ENCODE measurements around the gene STYXL2.

STYXL2 gene

GRCh38 chr1:167093846-167094516 lies at the start of gene STYXL2:
STYXL2 (plus strand) TSS chr1:167094075; CDS start chr1:167094850, 775 bp downstream.
- no peak for DNase-seq

- DNase-seq, result no peak
Observed at GRCh38 chr1:167051907-167052306, 42.0 kb upstream of the STYXL2 start.

DNA sequence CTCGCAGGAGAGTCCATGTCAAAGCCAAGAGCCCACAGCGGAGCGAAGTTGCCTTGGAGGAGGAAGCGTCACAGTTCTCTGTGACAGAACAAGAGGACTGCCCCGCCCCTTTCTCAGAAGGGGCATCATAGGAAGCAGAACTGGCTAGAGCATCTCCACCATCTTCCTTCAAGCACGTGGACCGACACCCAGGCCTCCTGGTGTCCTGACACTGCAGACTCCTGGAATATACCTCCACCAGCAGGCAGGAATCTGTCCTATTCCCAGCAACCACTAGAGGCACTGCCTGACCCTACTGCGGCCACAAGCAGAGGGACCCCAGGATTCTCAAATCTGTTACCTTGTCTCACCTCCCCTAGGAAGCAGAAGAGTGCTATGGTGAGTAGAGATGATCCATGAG lies 41.5 kb upstream of the STYXL2 start:
- peak; percentile 68 for DNase-seq

DNA sequence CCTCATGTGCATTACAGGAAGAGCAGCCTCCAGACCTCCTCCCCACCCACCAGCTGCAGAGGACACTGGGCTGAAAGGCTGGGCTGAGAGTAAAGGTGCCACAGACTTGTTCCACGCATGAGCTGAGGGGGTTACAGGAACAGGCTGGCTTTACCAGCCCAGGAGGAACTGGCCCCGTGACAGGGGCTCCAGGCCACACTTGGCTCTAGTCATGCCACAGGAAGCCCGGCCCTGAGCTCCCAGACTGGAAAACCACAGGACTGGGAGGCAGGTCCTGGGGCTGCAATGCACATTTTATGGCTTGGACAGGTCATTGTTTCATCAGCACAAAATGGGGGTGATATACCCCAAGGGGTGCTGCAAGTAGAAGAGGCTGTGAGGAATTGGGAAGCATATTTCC lies 39.3 kb upstream of the STYXL2 start:
- DNase-seq, result no peak

DNA sequence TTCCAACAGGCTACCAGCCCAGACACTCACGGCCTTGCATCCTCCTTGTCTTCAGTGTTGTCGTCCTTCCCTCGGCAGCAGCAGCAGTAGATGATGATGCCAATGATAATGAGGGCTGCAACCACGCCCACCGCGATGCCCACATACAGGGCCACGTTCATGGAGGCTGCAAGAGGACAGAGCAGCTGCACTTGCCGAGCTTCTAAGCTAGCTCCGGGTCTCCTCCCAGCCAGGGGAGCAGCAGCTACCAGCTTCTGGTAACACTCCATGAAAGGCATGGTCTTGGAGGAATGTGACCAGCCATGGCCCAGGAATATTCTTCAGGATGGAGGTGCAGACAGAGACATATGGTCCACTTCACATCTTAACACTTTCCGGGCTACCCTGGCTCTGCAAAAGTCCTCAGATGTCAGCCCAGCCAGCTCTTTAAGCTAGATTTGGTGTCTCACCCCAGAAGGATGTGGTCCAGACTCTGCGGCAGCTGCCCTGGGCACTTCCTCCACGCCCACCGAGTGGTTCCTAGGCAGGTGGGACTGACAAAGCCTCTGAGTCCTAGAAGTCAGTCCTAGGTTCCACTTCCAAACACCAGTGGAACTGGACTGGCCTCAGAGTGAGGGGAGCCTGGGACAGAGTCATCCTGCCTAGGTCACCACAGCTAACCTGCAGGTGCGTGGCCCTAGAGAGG lies 38.8 kb upstream of the STYXL2 start:
- no peak for DNase-seq

DNA sequence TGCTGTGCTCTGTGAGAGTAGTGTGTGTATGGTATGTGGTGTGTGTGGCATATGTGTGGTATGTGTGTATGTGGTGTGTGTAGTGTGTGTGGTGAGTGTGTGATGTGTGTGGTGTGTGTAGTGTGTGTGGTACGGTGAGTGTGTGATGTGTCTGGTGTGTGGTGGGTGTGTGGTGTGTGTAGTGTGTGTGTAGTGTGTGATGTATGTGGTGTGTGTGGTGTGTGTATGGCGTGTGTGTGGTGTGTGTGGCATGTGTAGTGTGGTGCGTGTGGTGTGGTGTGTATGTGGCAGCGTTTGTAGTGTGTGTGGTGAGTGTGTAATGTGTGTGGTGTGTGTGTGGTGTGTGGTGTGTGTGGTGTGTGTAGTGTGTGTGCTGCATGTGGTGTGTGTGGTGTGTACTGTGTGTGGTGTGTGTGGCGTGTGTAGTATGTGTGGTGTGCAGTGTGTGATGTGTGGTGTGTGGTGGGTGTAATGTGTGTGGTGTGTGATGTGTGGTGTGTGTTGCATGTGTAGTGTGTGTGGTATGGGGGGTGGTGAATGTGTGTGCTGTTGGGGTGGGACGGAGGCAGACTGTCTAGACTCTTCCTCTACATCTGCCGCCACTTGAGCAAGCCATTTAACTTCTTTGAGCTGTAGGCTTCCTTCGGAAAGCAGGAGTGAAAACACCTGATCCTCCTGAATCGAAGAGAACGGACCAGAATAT lies 37.2 kb upstream of the STYXL2 start:
- peak; percentile 82 for DNase-seq

GRCh38 chr1:167057241-167057688 lies 36.6 kb upstream of the STYXL2 start:
- DNase-seq, result peak; percentile 90

DNA sequence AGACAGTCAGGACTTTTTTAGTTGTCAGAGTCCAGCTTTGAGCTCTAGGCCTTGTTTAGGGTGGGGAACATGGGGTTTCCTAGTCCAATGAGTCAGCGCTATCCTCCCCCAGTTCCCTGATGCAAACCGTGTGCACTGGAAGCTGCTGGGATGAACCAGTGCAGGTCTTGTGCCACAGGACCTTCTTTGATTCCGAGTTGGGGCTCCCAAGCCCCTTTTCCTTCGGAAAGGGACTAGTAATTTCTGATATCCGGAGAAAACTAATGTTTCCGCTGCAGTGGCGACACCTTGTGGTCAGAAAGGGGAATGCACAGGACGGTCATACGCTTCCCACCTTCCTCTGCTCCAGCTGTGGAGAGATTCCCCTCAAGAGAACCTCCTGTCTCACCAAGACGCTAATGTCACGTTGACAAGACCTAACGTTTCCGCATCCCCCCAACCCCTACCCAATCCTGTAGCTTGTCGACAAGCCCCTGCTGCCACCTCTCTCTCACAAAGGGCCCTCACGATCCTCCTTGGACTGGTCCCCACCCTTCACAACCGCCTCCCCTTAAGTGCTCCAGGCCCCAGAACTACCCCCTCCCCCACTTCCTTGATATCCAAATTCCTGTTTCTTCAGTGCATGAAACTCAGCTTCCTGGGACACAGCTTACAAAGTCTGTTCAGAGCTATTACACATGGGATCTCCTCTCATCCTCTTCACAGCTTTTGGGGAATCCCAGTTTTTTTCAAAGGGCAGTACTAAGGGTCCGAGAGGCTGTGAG lies 34.6 kb upstream of the STYXL2 start:
- peak; percentile 85 for DNase-seq

GRCh38 chr1:167059809-167060107 lies 34.1 kb upstream of the STYXL2 start:
- no peak for DNase-seq

DNA sequence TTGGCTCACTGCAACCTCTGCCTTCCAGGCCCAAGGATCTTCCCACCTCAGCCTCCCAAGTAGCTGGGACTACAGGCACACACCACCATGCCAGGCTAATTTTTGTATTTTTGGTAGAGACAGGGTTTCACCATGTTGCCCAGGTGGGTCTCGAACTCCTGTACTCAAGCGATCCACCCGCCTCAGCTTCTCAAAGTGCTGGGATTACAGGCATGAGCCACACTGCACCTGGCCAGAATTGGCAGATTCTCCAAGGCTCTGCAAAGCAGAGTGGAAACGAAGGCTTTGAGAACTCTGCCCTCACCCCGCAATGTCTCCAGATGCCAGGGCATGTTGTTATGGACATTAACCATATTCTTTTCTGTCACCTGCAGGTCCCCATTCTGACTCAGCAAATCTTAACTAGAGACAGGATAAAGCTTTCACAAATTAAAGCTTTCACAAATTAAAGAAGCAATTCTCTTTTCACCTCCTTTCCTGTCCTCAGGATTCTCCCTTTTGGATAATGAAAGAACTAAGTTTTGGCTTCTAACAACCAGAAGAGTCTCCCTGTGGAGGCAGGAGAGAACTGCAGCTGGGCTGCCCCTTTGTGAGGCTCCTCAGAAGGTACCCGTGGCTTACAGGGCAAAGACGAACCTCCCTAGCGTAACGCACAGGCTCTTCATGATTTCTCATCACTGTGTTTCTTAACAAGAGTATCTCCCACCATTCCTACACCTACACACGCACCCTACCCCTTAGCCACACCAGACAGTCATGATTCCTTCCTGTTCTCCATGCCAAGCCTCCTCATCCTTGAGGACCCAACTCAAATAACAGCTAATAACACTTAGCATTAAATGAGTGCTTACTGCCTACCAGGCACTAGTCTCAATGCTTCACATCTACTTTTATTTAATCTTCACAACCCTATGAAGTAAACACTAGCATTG lies 33.5 kb upstream of the STYXL2 start:
- DNase-seq, result peak; percentile 47

DNA sequence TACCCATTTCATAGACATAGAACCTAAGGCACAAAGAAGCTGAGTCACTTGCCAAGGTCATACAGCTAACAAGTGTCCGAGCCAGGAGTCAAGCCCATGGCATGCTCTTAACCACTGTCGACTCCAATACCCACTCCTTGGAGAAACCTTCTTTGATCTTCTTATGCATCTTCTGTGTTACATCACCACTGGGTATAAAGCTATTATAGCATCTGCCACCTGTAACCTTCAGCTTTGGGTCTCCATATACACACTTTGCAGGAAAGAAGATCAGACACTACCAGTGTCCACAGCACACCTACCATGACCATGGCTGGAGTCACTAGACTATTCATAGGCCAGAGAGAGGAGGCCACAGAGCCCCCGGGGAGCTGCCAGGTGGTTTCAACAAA lies 32.8 kb upstream of the STYXL2 start:
- no peak for DNase-seq

- DNase-seq, result no peak
Observed at GRCh38 chr1:167064621-167065020, 29.3 kb upstream of the STYXL2 start.

- DNase-seq, result no peak
Observed at GRCh38 chr1:167065471-167065870, 28.4 kb upstream of the STYXL2 start.

DNA sequence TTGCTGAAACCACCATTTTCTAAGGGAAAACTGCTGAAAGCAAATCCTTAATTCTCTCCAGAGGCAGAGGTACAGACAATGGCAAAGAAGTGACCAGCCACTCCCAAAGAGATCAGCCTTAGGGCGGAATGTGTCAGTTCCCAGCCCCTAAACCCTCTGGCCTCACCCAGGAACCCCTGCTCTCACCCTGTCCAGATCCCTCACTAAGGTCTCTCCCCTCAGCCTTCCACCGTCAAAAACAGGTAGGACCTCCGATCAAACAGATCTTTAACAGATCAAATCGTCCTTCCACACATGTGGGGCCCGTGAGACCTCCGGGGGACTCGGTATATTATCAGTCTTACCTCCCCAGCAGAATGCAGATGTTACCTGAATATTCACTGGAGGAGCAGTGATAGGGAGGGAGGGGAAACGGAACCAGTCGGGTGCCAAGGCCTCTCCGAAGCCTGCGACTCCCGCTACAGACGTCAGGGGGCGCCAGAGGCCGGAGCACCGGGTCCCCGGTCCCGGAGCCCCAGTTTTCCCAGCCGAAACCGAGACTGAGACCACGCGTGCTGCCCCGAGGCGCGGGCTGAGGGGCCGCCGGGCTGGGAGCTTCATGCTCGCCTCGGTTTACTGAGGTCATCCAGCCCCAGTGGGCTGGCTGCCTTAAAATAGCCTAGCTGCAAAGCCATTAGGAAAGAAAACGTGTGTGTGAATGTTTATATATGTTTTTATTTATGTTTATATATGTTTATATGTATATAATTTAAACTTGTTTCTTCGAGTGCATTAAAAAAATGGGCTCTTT lies 27.3 kb upstream of the STYXL2 start:
- DNase-seq, result peak; percentile 94

DNA sequence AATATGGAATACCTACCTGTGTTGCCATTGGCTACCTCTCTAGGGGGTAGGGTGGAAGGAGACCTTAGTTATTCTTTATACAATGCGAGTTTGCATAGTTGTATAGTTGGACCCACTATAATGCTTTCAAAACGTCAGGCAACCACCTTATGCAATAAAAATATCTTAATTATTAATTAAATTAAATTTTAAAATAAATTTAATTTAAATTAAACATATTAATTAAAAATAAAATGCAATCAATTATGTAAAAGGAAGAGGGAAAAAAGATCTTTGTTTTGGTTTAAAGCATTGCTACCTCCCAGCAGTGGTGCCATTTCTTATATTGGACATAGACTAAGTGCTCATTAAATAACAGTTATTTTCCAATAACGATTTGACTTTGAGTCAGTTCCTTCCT lies 26.0 kb upstream of the STYXL2 start:
- DNase-seq, result no peak

DNA sequence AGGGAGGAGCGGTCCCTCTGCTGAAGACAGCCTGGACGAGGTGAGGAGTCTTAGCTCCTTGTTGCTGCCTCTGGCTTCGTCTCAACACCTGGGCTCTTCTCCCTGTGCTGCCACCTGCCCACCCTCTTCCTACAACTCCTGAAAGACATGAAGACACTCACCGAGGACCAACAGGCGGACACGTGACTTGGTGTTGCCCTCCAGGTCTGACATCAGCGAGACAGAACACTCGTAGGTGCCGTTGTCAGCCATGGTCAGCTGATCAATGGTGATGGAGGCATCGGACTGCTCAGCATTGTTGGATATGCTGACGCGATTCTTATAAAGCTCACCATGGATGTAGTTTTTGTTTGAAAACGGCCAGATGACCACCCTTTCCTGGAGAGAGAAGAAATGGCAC lies 25.1 kb upstream of the STYXL2 start:
- DNase-seq, result no peak

- no peak for DNase-seq
Observed at GRCh38 chr1:167071286-167071685, 22.6 kb upstream of the STYXL2 start.

DNA sequence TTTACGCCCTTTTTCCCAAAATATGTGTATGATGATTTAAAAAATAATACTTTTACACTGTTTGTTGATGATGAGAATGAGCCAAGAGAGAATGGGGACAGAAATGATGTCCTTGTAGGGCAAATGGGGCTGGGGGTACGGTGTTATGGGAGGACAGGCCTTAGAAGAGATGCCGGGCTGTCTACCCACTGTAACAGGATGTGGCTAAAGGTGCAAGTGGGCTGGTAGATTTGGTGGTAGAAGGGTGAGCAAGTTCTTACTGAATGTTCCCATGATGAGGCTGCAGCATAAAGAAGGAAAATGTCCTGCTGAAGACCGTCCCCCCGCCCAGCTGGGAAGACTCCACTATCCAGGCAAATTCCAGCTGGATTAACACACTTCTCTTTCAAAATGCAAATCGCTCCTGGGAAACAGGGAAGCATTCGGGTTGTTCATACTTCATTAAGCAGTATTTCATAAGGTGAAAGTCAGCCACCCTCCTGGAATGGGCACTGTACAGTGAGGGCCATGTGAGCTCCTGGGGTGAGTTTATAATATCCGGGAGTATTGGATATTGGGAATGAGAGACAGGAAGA lies 17.7 kb upstream of the STYXL2 start:
- DNase-seq, result no peak

DNA sequence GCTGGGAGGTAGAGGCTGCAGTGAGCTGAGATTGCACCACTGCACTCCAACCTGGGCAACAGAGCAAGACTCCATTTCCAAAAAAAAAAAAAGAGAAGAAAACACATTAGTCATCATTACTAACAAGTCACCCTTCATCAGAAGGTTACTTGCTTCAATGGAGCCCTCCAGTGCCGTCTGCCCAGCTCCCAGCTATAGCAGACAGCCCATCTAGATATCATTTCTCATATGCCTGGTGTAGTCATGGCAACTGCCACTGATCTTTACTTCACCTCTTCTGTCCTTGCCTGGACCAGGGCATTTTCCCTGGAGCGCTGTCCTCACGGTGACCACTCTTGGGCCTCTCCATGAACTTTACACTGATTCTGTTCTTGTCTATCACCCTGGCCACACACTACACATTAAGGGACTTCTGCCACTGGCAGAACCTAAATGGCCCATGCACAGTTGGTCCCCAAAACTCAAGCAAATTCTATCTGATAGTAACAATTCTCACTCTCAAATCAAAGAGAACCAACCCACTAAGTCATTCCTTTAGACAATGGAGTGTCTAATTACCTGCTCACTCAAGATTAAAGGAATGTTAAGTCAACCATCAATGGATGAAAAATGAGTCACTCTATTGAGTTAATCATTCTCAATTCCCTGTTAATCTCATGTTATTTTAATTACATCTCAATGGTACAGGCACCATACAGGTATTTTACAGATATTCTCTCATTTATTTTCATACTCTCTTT lies 16.6 kb upstream of the STYXL2 start:
- DNase-seq, result peak; percentile 32

- no peak for DNase-seq
Observed at GRCh38 chr1:167077868-167078210, 16.0 kb upstream of the STYXL2 start.
